Mononuclear cell (primary cell): ENCODE data around the gene PKMYT1. TPM values are rescaled to one million over a fixed set of nuclear protein-coding genes. Genes with fewer than 3 reads are reported as not detected.
A peak's percentile ranks its signal among the peaks of the same experiment; 100 is the strongest.

ENCODE experiments used
- H3K27me3 ChIP-seq: 2 replicates; pipeline ENCODE4 v1.6.0; 2011; ENCODE audit warnings: low read length, control low read depth; ENCODE audit not compliant: insufficient read depth
- H3K4me1 ChIP-seq: 2 replicates; pipeline ENCODE4 v1.5.1; 2011; ENCODE audit warnings: mild to moderate bottlenecking, low read length, control low read depth; ENCODE audit not compliant: insufficient read depth
- H3K4me3 ChIP-seq: 2 replicates; pipeline ENCODE4 v1.5.1; 2011; ENCODE audit warnings: mild to moderate bottlenecking, low read length, moderate library complexity
- H3K9me3 ChIP-seq: 2 replicates; pipeline ENCODE4 v1.5.1; 2011; ENCODE audit warnings: low read depth, mild to moderate bottlenecking, control low read depth, low read length
- total RNA-seq: library from RNA; depleted of rRNA; stranded (reverse); fragments of >200 nt; gene quantifications from one replicate; pipeline ENCODE4 v1.2.3, GENCODE V29; 2012

Gene PKMYT1
- total RNA-seq, 1 donor: 1.3 TPM

- Histone ChIP-seq H3K4me1 (peaks cover 42% of the 10 kb centered on the region), H3K27me3 (no peaks in the 10 kb centered on the region), H3K9me3 (no peaks in the 10 kb centered on the region), H3K4me3 (no peak overlapping the region)
These were observed 29.5 kb upstream of the PKMYT1 start for GRCh38 chr16:3009568-3010390.

- Histone ChIP-seq H3K4me1 (peaks cover 43% of the 10 kb centered on the region), H3K4me3 (no peak overlapping the region), H3K27me3 (no peaks in the 10 kb centered on the region), H3K9me3 (no peaks in the 10 kb centered on the region)
These were observed 28.4 kb upstream of the PKMYT1 start for GRCh38 chr16:3008690-3009037.

DNA sequence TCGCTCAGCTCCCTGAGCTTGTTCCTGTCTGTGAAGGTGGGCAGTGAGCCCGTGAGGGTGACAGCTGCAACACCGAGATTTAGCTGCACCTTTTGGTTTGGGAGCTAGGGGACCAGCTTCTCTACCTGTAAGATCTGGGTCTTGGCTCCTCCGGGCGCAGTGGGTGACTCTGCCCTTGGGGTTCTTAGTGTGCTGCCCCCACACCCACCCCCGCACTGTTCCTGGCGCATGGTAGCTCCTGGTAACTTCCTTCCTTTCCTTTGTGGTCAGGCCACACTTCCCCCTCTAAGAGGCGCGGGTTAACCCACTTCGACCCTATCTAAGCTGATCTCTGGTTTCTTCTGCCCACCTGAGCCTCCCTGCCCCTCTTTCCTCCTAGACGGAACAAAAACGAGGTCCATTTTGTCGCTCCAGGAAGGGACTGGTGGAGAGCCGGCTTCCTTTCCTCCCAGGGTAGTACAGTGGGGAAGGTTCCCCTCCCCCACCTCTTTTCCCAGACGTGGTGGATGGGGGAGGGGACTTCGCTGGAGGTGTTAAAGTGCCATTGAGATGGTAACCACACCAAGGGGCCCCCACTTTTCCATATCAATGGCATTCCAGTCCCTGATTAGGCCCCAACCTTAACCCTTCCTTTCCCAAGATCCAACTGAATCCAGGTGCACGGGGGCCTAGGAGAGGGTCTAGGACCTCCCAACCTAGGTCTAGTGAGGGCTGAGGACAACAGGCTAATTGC is 27.9 kb upstream of the PKMYT1 start:
- H3K4me3 ChIP-seq: peak overlapping the region; percentile 21
- no peaks in the 10 kb centered on the region for H3K27me3 ChIP-seq
- no peaks in the 10 kb centered on the region for H3K9me3 ChIP-seq
- peaks cover 43% of the 10 kb centered on the region for H3K4me1 ChIP-seq

GRCh38 chr16:3007059-3007956 is 27.1 kb upstream of the PKMYT1 start:
- H3K9me3 ChIP-seq: no peaks in the 10 kb centered on the region
- peak overlapping the region; percentile 21 for H3K4me3 ChIP-seq
- no peaks in the 10 kb centered on the region for H3K27me3 ChIP-seq
- peaks cover 43% of the 10 kb centered on the region for H3K4me1 ChIP-seq

DNA sequence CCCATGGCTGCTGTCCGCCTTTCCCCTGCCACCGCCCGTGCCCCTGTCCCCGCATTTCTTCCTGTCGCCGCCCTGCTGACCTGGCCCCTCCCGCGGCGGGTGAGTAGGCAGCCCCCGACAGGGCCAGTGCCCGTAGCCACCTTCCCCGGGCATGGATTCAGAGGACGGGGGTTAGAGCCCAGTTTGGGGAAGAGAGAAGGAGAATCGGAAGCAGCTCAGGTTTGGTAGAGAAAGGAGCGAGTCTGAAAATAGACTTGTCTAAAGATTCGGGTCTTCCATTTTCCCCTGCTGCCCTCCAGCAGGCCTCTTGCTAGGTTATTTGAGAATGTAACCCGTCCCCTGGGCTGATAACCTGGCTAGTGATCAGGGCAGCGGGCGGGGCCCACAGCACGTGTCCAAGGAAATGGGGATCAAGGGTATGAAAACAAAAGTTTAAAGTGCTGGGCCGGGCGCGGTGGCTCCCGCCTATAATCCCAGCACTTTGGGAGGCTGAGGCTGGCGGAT is 24.6 kb upstream of the PKMYT1 start:
- Histone ChIP-seq H3K27me3 (no peaks in the 10 kb centered on the region), H3K9me3 (no peaks in the 10 kb centered on the region), H3K4me1 (peaks cover 43% of the 10 kb centered on the region), H3K4me3 (peak overlapping the region; percentile 35)

- Histone ChIP-seq H3K9me3 (no peaks in the 10 kb centered on the region), H3K4me3 (no peak overlapping the region), H3K27me3 (no peaks in the 10 kb centered on the region), H3K4me1 (peaks cover 40% of the 10 kb centered on the region)
These were observed 24.1 kb upstream of the PKMYT1 start for GRCh38 chr16:3004319-3004718.

DNA sequence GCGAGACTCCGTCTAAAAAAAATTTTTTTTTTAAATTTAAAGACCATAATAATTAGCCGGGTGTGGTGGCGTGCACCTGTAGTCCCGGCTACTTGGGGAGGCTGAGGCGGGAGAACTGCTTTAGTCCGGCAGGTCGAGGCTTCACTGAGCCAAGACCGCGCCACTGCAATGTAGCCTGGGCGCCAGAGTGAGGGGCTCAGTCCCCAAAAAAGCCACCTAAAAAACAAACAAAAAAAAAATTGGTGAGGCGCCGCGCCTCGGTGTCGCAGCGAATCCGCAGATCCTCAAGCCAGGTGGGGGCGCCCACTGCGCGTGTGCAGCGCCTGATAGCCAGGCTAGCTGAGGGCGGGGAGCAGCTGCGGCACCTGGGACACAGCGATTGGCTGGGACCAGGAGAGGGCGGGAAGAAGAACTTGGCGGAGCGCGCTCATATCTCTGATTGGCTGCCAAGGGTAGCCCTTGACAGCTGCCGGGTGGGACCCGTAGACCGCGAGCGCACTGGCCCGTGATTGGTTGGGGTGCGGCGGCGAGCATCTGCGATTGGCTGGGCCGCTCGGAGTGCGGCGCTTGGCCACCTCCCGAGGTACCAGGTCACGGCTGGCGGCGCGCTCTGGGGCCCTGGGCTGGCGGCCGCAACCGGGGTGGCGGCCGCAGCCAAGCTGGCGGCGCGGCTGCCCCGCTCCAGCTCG is 23.5 kb upstream of the PKMYT1 start:
- peaks cover 34% of the 10 kb centered on the region for H3K4me1 ChIP-seq
- no peaks in the 10 kb centered on the region for H3K27me3 ChIP-seq
- H3K9me3 ChIP-seq: no peaks in the 10 kb centered on the region

GRCh38 chr16:3001316-3001715 is 21.1 kb upstream of the PKMYT1 start:
- no peaks in the 10 kb centered on the region for H3K9me3 ChIP-seq
- no peak overlapping the region for H3K4me3 ChIP-seq
- peaks cover 10% of the 10 kb centered on the region for H3K4me1 ChIP-seq
- no peaks in the 10 kb centered on the region for H3K27me3 ChIP-seq

More for the DNA sequence above, 23.5 kb upstream of the PKMYT1 start:
- no peak overlapping the region for H3K4me3 ChIP-seq

GRCh38 chr16:3000540-3000939 is 20.3 kb upstream of the PKMYT1 start:
- Histone ChIP-seq H3K4me1 (peaks cover 5% of the 10 kb centered on the region), H3K4me3 (no peak overlapping the region), H3K9me3 (no peaks in the 10 kb centered on the region), H3K27me3 (no peaks in the 10 kb centered on the region)

DNA sequence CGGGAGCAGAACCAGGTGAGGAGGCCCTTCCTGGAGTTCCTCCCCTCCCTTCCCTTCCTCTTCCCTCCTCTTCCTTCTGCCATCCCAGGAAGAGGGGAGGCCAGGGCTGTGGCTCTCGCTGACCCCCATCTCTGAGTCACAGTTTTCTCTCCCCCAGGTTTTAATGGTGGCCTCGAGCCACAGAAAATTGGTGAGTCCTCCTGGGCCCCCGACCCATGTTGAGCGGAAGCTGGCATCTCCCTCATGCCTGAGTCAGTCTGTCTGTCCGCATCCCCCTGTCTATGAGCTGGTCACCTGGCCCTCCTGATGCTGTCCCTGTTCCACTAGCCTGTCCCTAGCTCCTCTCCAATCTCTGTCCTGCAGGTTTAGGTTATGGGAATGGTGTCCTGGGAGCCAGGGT is 19.7 kb upstream of the PKMYT1 start:
- Histone ChIP-seq H3K9me3 (no peaks in the 10 kb centered on the region), H3K4me1 (peaks cover 3% of the 10 kb centered on the region), H3K27me3 (no peaks in the 10 kb centered on the region), H3K4me3 (no peak overlapping the region)

- no peaks in the 10 kb centered on the region for H3K9me3 ChIP-seq
- no peak overlapping the region for H3K4me3 ChIP-seq
- H3K4me1 ChIP-seq: no peaks in the 10 kb centered on the region
- no peaks in the 10 kb centered on the region for H3K27me3 ChIP-seq
These were observed 16.1 kb upstream of the PKMYT1 start for GRCh38 chr16:2996298-2996697.

GRCh38 chr16:2992383-2993081 is 12.3 kb upstream of the PKMYT1 start:
- H3K27me3 ChIP-seq: no peaks in the 10 kb centered on the region
- no peak overlapping the region for H3K4me3 ChIP-seq
- H3K9me3 ChIP-seq: no peaks in the 10 kb centered on the region

GRCh38 chr16:2991566-2992261 is 11.5 kb upstream of the PKMYT1 start:
- H3K4me3 ChIP-seq: no peak overlapping the region
- H3K27me3 ChIP-seq: no peaks in the 10 kb centered on the region
- H3K4me1 ChIP-seq: no peaks in the 10 kb centered on the region
- no peaks in the 10 kb centered on the region for H3K9me3 ChIP-seq

More at GRCh38 chr16:2992383-2993081, 12.3 kb upstream of the PKMYT1 start:
- no peaks in the 10 kb centered on the region for H3K4me1 ChIP-seq
